ENCODE results near the gene IL1R2. TPM values are rescaled to one million over a fixed set of nuclear protein-coding genes. Genes with fewer than 3 reads are reported as not detected.

Gene IL1R2
- total and polyA plus RNA-seq, 2 of the 13 experiments (the other 11 are each of a cell fraction or from before 2014, with no cell fraction given): 3.6 to 7.3 TPM

- TF ChIP-seq ZNF142 (CRISPR knock-in tag; IDR thresholded peaks at IDR 0.05) (peak; percentile 47; the same call in 1 of the 2 replicates), TGIF2 (CRISPR knock-in tag; IDR thresholded peaks at IDR 0.05) (no peak; the same call in 1 of the 2 replicates), ZNF878 (CRISPR knock-in tag; IDR thresholded peaks at IDR 0.05) (0 out of 2 replicates have a peak, but pooled peaks have one; percentile 24), MAFF (IDR thresholded peaks at IDR 0.05; ENCODE audit: low read depth, low read length) (no peak), ZFP37 (CRISPR knock-in tag; IDR thresholded peaks at IDR 0.05; ENCODE audit: borderline replicate concordance) (no peak), ZNF7 (CRISPR knock-in tag; IDR thresholded peaks at IDR 0.05) (no peak), MIER2 (CRISPR knock-in tag; IDR thresholded peaks at IDR 0.05) (no peak), ZNF792 (CRISPR knock-in tag; IDR thresholded peaks at IDR 0.05) (no peak), RBAK (CRISPR knock-in tag; IDR thresholded peaks at IDR 0.05) (no peak), SCMH1 (CRISPR knock-in tag; IDR thresholded peaks at IDR 0.05; ENCODE audit: borderline replicate concordance) (no peak), HMGXB4 (CRISPR knock-in tag; IDR thresholded peaks at IDR 0.05; ENCODE audit: borderline replicate concordance in 1 of 2, low read depth in 1 of 2) (peak in 1 of 2 experiments; percentile 51; a peak in 1 of 4 replicates), POLR2AphosphoS2 (IDR thresholded peaks at IDR 0.05; ENCODE audit: low read depth, low read length) (no peak), CTCF (CRISPR knock-in tag; IDR thresholded peaks at IDR 0.05) (peak; percentile 11; the same call in 1 of the 2 replicates), ZNF17 (CRISPR knock-in tag; IDR thresholded peaks at IDR 0.05) (no peak), MEF2D (CRISPR knock-in tag; IDR thresholded peaks at IDR 0.05) (no peak; the same call in 1 of the 2 replicates), YEATS4 (CRISPR knock-in tag; IDR thresholded peaks at IDR 0.05; ENCODE audit: borderline replicate concordance) (no peak), ZNF570 (CRISPR knock-in tag; IDR thresholded peaks at IDR 0.05; ENCODE audit: borderline replicate concordance) (no peak), ZBTB7B (CRISPR knock-in tag; IDR thresholded peaks at IDR 0.05) (peak; percentile 63), AKAP8 (CRISPR knock-in tag; IDR thresholded peaks at IDR 0.05) (no peak), IRF2 (CRISPR knock-in tag; IDR thresholded peaks at IDR 0.05) (no peak), HDAC2 (CRISPR knock-in tag; IDR thresholded peaks at IDR 0.05) (0 out of 2 replicates have a peak, but pooled peaks have one; percentile 23), ZFAT (CRISPR knock-in tag; conservative IDR thresholded peaks at IDR 0.05) (no peak), IKZF1 (IDR thresholded peaks at IDR 0.05) (no peak)
Measured at GRCh38 chr2:102033031-102033749, 41.4 kb downstream of the IL1R2 start (continued).
